Measurements from ENCODE around the gene RCHY1. TPM values are rescaled to one million over a fixed set of nuclear protein-coding genes. Genes with fewer than 3 reads are reported as not detected.

Gene RCHY1
- total RNA-seq, 1 experiment from 2014 or later: 7.1 TPM

GRCh38 chr4:75514949-75515612 is 878 bp upstream of the RCHY1 start:
- Histone ChIP-seq H3K79me2 (ENCODE audit: low read depth) (peaks cover 54% of the 10 kb centered on the region), H4K20me1 (ENCODE audit: insufficient read depth) (no peaks in the 10 kb centered on the region), H3K4me2 (peak overlapping the region; percentile 96), H3K4me3 (peak overlapping the region; percentile 95), H3K9me2 (ENCODE audit: insufficient read depth) (no peaks in the 10 kb centered on the region), H2AFZ (peak overlapping the region; percentile 100), H3F3A (ENCODE audit: insufficient read depth, low read depth) (peaks cover 8% of the 10 kb centered on the region; the same call in 1 of the 2 replicates), H3K27ac (peak overlapping the region; percentile 81), H3K9me3 (ENCODE audit: insufficient read depth, low read depth) (no peaks in the 10 kb centered on the region), H3K36me3 (ENCODE audit: low read depth) (peaks cover 10% of the 10 kb centered on the region; the same call in 1 of the 2 replicates), H3K27me3 (ENCODE audit: insufficient read depth, low read depth) (no peaks in the 10 kb centered on the region), H3K4me1 (replicated peaks; ENCODE audit: insufficient read depth) (peaks cover 29% of the 10 kb centered on the region)
- ChIA-PET POLR2A (ENCODE audit: unreplicated experiment) (interaction anchor here (0.5 to 0.7 kb wide), 3 partner anchors 161 to 1927 kb away, joined by 3 to 4 read pairs (median 3); no protein-coding TSS in a partner anchor), CTCF (interaction anchor here (0.6 kb wide), 1 partner anchor 28 kb away, joined by 3 read pairs; no protein-coding TSS in a partner anchor)
- intact Hi-C loops (cut with micrococcal nuclease; ENCODE audit: unreplicated experiment): loop anchor here (5.0 kb wide), 1 partner anchor 42 kb away; the partner anchor contains the start of gene ODAPH
- BruUV-seq (replicated peaks): no TSS peak
- TF ChIP-seq CTCF (conservative IDR thresholded peaks at IDR 0.05) (no peak), EZH2 (IDR thresholded peaks at IDR 0.05; ENCODE audit: low read depth) (no peak)
- DNase-seq: no peak

- H3K4me3 ChIP-seq: peak overlapping the region; percentile 95
- CTCF ChIA-PET: no interaction called here
- no peaks in the 10 kb centered on the region for H3K27me3 ChIP-seq (ENCODE audit: insufficient read depth, low read depth)
- H2AFZ ChIP-seq: peak overlapping the region; percentile 100
- TF ChIP-seq EZH2 (IDR thresholded peaks at IDR 0.05; ENCODE audit: low read depth) (no peak), CTCF (conservative IDR thresholded peaks at IDR 0.05) (no peak)
- peak overlapping the region; percentile 96 for H3K4me2 ChIP-seq
- H3K36me3 ChIP-seq (ENCODE audit: low read depth): peaks cover 10% of the 10 kb centered on the region; the same call in 1 of the 2 replicates
- H3K4me1 ChIP-seq (replicated peaks; ENCODE audit: insufficient read depth): peaks cover 29% of the 10 kb centered on the region
- peaks cover 61% of the 10 kb centered on the region for H3K79me2 ChIP-seq (ENCODE audit: low read depth)
- H3K27ac ChIP-seq: peak overlapping the region; percentile 81
- no peak for DNase-seq
- POLR2A ChIA-PET (ENCODE audit: unreplicated experiment): interaction anchor here (0.6 kb wide), 1 partner anchor 48 kb away, joined by 4 read pairs; no protein-coding TSS in a partner anchor
- H3K9me3 ChIP-seq (ENCODE audit: insufficient read depth, low read depth): no peaks in the 10 kb centered on the region
- no peaks in the 10 kb centered on the region for H4K20me1 ChIP-seq (ENCODE audit: insufficient read depth)
- H3K9me2 ChIP-seq (ENCODE audit: insufficient read depth): no peaks in the 10 kb centered on the region
- intact Hi-C loops (cut with micrococcal nuclease; ENCODE audit: unreplicated experiment): loop anchor here (5.0 kb wide), 1 partner anchor 44 kb away; the partner anchor contains the start of gene ODAPH
- peaks cover 8% of the 10 kb centered on the region; the same call in 1 of the 2 replicates for H3F3A ChIP-seq (ENCODE audit: insufficient read depth, low read depth)
- no TSS peak for BruUV-seq (replicated peaks)
Measured at GRCh38 chr4:75513526-75514130, 575 bp downstream of the RCHY1 start.

- peak overlapping the region; percentile 96 for H3K4me2 ChIP-seq
- intact Hi-C loops (cut with micrococcal nuclease; ENCODE audit: unreplicated experiment): loop anchor here (5.0 kb wide), 1 partner anchor 45 kb away; the partner anchor contains the start of gene ODAPH
- CTCF ChIA-PET: interaction anchor here (0.7 kb wide), 1 partner anchor 336 kb away, joined by 7 read pairs; no protein-coding TSS in a partner anchor
- H3K9me2 ChIP-seq (ENCODE audit: insufficient read depth): no peaks in the 10 kb centered on the region
- no peaks in the 10 kb centered on the region for H3K9me3 ChIP-seq (ENCODE audit: insufficient read depth, low read depth)
- H3K27ac ChIP-seq: no peak overlapping the region
- peaks cover 61% of the 10 kb centered on the region for H3K79me2 ChIP-seq (ENCODE audit: low read depth)
- peaks cover 8% of the 10 kb centered on the region; the same call in 1 of the 2 replicates for H3F3A ChIP-seq (ENCODE audit: insufficient read depth, low read depth)
- TF ChIP-seq CTCF (conservative IDR thresholded peaks at IDR 0.05) (no peak), EZH2 (IDR thresholded peaks at IDR 0.05; ENCODE audit: low read depth) (no peak)
- peaks cover 29% of the 10 kb centered on the region for H3K4me1 ChIP-seq (replicated peaks; ENCODE audit: insufficient read depth)
- no peak for DNase-seq
- POLR2A ChIA-PET (ENCODE audit: unreplicated experiment): interaction anchor here (0.6 kb wide), 1 partner anchor 49 kb away, joined by 4 read pairs; no protein-coding TSS in a partner anchor
- H2AFZ ChIP-seq: peak overlapping the region; percentile 100; the same call in 1 of the 2 replicates
- BruUV-seq (replicated peaks): no TSS peak
- peak overlapping the region; percentile 95; the same call in 1 of the 2 replicates for H3K4me3 ChIP-seq
- no peaks in the 10 kb centered on the region for H4K20me1 ChIP-seq (ENCODE audit: insufficient read depth)
- H3K36me3 ChIP-seq (ENCODE audit: low read depth): peaks cover 6% of the 10 kb centered on the region; the same call in 1 of the 2 replicates
- no peaks in the 10 kb centered on the region for H3K27me3 ChIP-seq (ENCODE audit: insufficient read depth, low read depth)
Measured at GRCh38 chr4:75512386-75513211, 1.6 kb downstream of the RCHY1 start.

All from PC-9 (cell line).